Loucy (cell line): Measurements from ENCODE around the gene RC3H2.

Experiments
- CTCF ChIP-seq: fragments of 200-600 bp; sonication (generic); conservative IDR thresholded peaks from 2 replicates; pipeline ENCODE4 v1.5.1; 2014; ENCODE audit warnings: mild to moderate bottlenecking, antibody characterized with exemption, low read length
- EZH2phosphoT487 ChIP-seq: fragments of 200-600 bp; IDR thresholded peaks from 2 replicates; pipeline ENCODE4 v1.6.1; 2018; ENCODE audit warnings: antibody characterized with exemption, mild to moderate bottlenecking, moderate library complexity, borderline replicate concordance

- TF ChIP-seq CTCF = no peak
- TF ChIP-seq EZH2phosphoT487 = no peak
Observed at GRCh38 chr9:122816163-122816867, 88.8 kb downstream of the RC3H2 start.
